ENCODE results near the gene DPP6. TPM values are rescaled to one million over a fixed set of nuclear protein-coding genes. Genes with fewer than 3 reads are reported as not detected.

DPP6 gene
- total RNA-seq, 4 donors from 2014 or later: 0.60 to 1.7 (median 1.6) TPM; not detected in 1

GRCh38 chr7:154429666-154430404 lies 377.6 kb downstream of the DPP6 start:
- Histone ChIP-seq H3K27ac (no peak overlapping the region), H3K36me3 (no peaks in the 10 kb centered on the region), H3K9me3 (no peaks in the 10 kb centered on the region), H3K4me3 (no peak overlapping the region), H3K4me1 (no peaks in the 10 kb centered on the region), H3K27me3 (no peaks in the 10 kb centered on the region)
- TF ChIP-seq POLR2A (IDR thresholded peaks at IDR 0.05): no peak
- no peak for TF ChIP-seq EP300 (IDR thresholded peaks at IDR 0.05)
- TF ChIP-seq CTCF (IDR thresholded peaks at IDR 0.05): no peak
- DNase-seq (ENCODE audit: low spot score in 2 of 2): no peak
- WGBS, 2 donors: 83 to 90% methylated on average over 20 of the region's 20 CpGs

DNA sequence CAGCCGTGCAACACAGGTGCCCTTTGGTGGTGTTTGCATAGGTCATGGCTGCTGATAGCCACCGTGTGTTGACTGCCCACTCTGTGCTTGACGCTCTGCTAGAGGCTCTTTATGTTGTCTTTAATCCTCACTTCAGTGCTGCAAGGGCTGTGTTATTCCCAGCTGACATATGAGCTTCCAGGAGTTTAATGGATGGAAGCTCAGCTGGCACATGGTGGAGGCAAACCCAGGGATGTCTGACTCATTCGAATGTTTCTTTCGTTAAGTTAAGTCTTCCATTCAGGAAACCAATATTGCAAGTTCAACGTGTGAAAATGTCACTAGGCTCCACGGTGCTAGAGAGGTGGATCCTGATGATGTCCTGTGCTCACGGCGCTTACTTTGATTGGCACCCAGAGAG lies 378.4 kb downstream of the DPP6 start:
- Histone ChIP-seq H3K36me3 (no peaks in the 10 kb centered on the region), H3K9me3 (no peaks in the 10 kb centered on the region), H3K27ac (no peak overlapping the region), H3K4me3 (no peak overlapping the region), H3K4me1 (no peaks in the 10 kb centered on the region), H3K27me3 (no peaks in the 10 kb centered on the region)
- TF ChIP-seq POLR2A (IDR thresholded peaks at IDR 0.05): no peak
- no peak for TF ChIP-seq EP300 (IDR thresholded peaks at IDR 0.05)
- TF ChIP-seq CTCF (IDR thresholded peaks at IDR 0.05): no peak
- WGBS, 2 donors: 92% methylated on average over 9 of the region's 9 CpGs
- DNase-seq (ENCODE audit: low spot score in 2 of 2): no peak

DNA sequence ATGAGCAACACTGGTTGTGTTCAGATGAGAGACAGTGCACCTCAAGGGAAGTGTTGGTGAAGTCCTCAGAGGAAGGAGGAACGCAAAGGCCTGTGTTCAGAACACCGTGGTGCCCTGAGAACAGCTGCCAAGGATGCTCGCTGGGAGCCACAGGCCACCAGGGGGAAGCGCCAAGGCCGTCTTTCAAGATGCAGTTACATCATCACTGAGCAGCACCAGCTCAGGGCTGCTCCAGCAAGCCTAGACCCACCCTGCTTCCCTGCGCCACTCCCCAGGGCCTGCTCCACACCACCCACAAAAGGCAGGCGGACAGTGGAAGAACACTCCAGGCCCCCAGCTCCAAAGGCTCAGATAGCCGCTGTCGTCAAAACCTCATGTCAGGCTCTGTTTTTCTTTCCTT lies 378.8 kb downstream of the DPP6 start:
- Histone ChIP-seq H3K27ac (no peak overlapping the region), H3K36me3 (no peaks in the 10 kb centered on the region)
- WGBS, 2 donors: 80 to 85% methylated on average over 8 to 9 of the region's 9 CpGs

DNA sequence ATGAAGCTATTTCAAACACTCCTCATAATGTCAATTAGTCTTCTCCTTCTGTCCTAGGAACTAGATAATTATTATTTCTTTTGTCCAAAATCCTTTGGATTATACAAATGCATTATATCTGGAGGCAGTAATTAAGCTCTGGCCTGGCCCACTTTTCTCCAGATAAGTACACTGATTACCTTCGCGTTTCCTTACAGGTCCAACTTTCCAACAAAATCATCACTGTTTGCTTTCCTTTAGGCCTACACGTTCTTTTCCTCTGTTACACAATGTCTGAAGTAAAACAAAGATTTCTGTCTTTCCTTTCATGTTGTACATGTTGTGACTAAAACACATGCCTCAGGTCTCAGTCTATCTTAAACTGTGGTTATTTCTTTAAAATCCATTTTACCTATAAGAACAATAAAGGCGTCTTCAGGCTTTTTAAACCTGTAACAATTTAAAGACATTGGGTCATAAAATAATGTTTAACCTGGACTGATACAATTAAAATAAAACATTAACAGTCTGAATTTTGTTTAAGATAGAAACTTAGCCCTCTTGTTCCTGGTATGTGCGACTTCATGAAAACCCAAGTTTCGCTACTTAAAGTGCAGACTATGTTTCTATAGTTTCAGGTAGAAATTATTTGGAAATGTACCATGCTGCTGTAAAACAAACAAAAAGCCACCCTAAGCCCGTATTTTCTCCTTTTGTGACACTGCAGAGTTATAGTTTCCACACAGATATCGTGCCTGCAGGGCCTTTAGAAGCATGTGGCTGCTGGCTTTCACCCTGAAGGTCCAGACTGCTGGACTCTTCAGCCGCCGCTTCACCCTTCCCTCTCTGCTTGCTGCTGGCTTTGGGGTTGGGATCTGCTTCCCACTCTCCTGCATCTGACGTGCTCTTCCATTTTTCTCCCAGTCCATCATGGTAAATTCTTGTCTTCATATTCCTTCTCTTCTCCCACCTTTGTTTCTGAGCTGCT lies 381.7 kb downstream of the DPP6 start:
- no peak for DNase-seq (ENCODE audit: low spot score in 2 of 2)
- no peaks in the 10 kb centered on the region for H3K9me3 ChIP-seq
- H3K27ac ChIP-seq: no peak overlapping the region
- no peaks in the 10 kb centered on the region for H3K36me3 ChIP-seq
- H3K4me1 ChIP-seq: no peaks in the 10 kb centered on the region
- WGBS, 2 donors: 80 to 83% methylated on average over 11 of the region's 11 CpGs
- TF ChIP-seq CTCF (IDR thresholded peaks at IDR 0.05): no peak
- no peak for TF ChIP-seq POLR2A (IDR thresholded peaks at IDR 0.05)
- no peak for TF ChIP-seq EP300 (IDR thresholded peaks at IDR 0.05)
- no peaks in the 10 kb centered on the region for H3K27me3 ChIP-seq
- H3K4me3 ChIP-seq: no peak overlapping the region

More for the DNA sequence above, 378.8 kb downstream of the DPP6 start:
- no peak for DNase-seq (ENCODE audit: low spot score in 2 of 2)
- H3K4me3 ChIP-seq: no peak overlapping the region
- no peak for TF ChIP-seq POLR2A (IDR thresholded peaks at IDR 0.05)
- TF ChIP-seq EP300 (IDR thresholded peaks at IDR 0.05): no peak
- TF ChIP-seq CTCF (IDR thresholded peaks at IDR 0.05): no peak
- H3K27me3 ChIP-seq: no peaks in the 10 kb centered on the region
- H3K4me1 ChIP-seq: no peaks in the 10 kb centered on the region
- no peaks in the 10 kb centered on the region for H3K9me3 ChIP-seq

GRCh38 chr7:154436560-154436959 lies 384.4 kb downstream of the DPP6 start:
- no peak overlapping the region for H3K4me3 ChIP-seq
- H3K4me1 ChIP-seq: no peaks in the 10 kb centered on the region
- no peaks in the 10 kb centered on the region for H3K27me3 ChIP-seq
- H3K27ac ChIP-seq: no peak overlapping the region
- DNase-seq (ENCODE audit: low spot score in 2 of 2): no peak
- no peaks in the 10 kb centered on the region for H3K9me3 ChIP-seq
- 79 to 81% methylated on average over 4 of the region's 4 CpGs for WGBS, 2 donors
- H3K36me3 ChIP-seq: no peaks in the 10 kb centered on the region
- TF ChIP-seq CTCF (IDR thresholded peaks at IDR 0.05) (no peak), EP300 (IDR thresholded peaks at IDR 0.05) (no peak), POLR2A (IDR thresholded peaks at IDR 0.05) (no peak)

Data from tibial nerve (tissue), 4 donors.